Endothelial cell of umbilical vein (primary cell): ENCODE results near the gene ATP2B2. TPM values are rescaled to one million over a fixed set of nuclear protein-coding genes. Genes with fewer than 3 reads are reported as not detected.
A peak's percentile ranks its signal among the peaks of the same experiment; 100 is the strongest.

ENCODE experiments used
- BruUV-seq: library from RNA; stranded (reverse); fragments of 400-500 nt; replicated peaks from 2 replicates; lab custom pipeline; 2021; lab: Mats Ljungman, UMichigan
- CTCF ChIA-PET: fragments of 300-600, 350-600 bp; sonication (Branson Sonifier 250); formaldehyde crosslinking; loops from one replicate; lab custom pipeline; 2021; ENCODE audit warnings: antibody characterized with exemption, inconsistent platforms; lab: Charles Lee
- POLR2A ChIA-PET: fragments of 300-600, 350-600 bp; sonication (Branson Sonifier 250); formaldehyde crosslinking; loops from one replicate; lab custom pipeline; 2021; ENCODE audit warnings: antibody characterized with exemption, inconsistent platforms; lab: Charles Lee
- DNase-seq: peaks from one replicate; pipeline ENCODE4 v3.0.0-alpha.2; 2011; ENCODE audit warnings: low read depth, low spot score
- FAIRE-seq: peaks from 2 replicates; lab custom pipeline; 2011; peaks lifted over from hg19 to GRCh38; lab: Jason Lieb, UNC
- H2AFZ ChIP-seq: 2 replicates; pipeline ENCODE4 v1.6.0; 2012; ENCODE audit warnings: low read depth, low read length, control low read depth, inconsistent platforms
- H3K27ac ChIP-seq: 2 replicates; pipeline ENCODE4 v1.5.1; 2011; ENCODE audit warnings: low read depth, mild to moderate bottlenecking, control low read depth, low read length, moderate library complexity; ENCODE audit not compliant: insufficient read depth
- H3K27me3 ChIP-seq, 2 experiments: 2 replicates each; pipeline versions ENCODE4 v1.6.0 to v1.6.1; 2011; ENCODE audit warnings: low read length in 2 of 2, mixed read lengths in 1 of 2; ENCODE audit not compliant: control insufficient read depth in 2 of 2, insufficient read depth in 2 of 2
- H3K36me3 ChIP-seq, 2 experiments: 2 replicates in 1 of 2; 3 replicates in 1 of 2; pipeline ENCODE4 v1.5.1; 2011; ENCODE audit warnings: low read length in 2 of 2, mild to moderate bottlenecking in 1 of 2, moderate library complexity in 1 of 2; ENCODE audit not compliant: control insufficient read depth in 2 of 2, insufficient read depth in 2 of 2; ENCODE audit errors: extremely low read depth in 1 of 2
- H3K4me1 ChIP-seq: 3 replicates; pipeline ENCODE4 v1.5.1; 2011; ENCODE audit warnings: mild to moderate bottlenecking, low read length; ENCODE audit not compliant: control insufficient read depth, insufficient read depth; ENCODE audit errors: extremely low read depth
- H3K4me2 ChIP-seq: 2 replicates; pipeline ENCODE4 v1.6.1; 2011; ENCODE audit warnings: low read length, control low read depth, mixed read lengths; ENCODE audit not compliant: insufficient read depth
- H3K4me3 ChIP-seq, 3 experiments: fragments of 200-600 bp in 1 of 3; sonication (generic), shearing (Covaris generic) in 1 of 3; replicated peaks in 1 of 3; 2 replicates each; pipeline ENCODE4 v1.5.1; 2011 to 2016; ENCODE audit warnings: control low read depth in 3 of 3, low read length in 3 of 3, mild to moderate bottlenecking in 2 of 3, inconsistent platforms in 1 of 3, low read depth in 1 of 3, moderate library complexity in 1 of 3; ENCODE audit not compliant: insufficient read depth in 1 of 3
- H3K79me2 ChIP-seq: 2 replicates; pipeline ENCODE4 v1.6.0; 2012; ENCODE audit warnings: low read length, inconsistent platforms; ENCODE audit not compliant: control insufficient read depth, insufficient read depth
- H3K9ac ChIP-seq: replicated peaks from 2 replicates; pipeline ENCODE3; 2011; ENCODE audit warnings: low read length, control low read depth; ENCODE audit not compliant: insufficient read depth; ENCODE audit errors: extremely low read depth
- H3K9me1 ChIP-seq: replicated peaks from 3 replicates; pipeline ENCODE4 v1.6.0; 2011; ENCODE audit warnings: mild to moderate bottlenecking, low read length; ENCODE audit not compliant: control insufficient read depth, insufficient read depth; ENCODE audit errors: extremely low read depth
- H3K9me3 ChIP-seq: replicated peaks from 2 replicates; pipeline ENCODE4 v1.5.1; 2012; ENCODE audit warnings: low read length, inconsistent platforms; ENCODE audit not compliant: control insufficient read depth, insufficient read depth
- H4K20me1 ChIP-seq: replicated peaks from 2 replicates; pipeline ENCODE3; 2011; ENCODE audit warnings: mild to moderate bottlenecking, low read length; ENCODE audit not compliant: control insufficient read depth, insufficient read depth; ENCODE audit errors: extremely low read depth
- EZH2 ChIP-seq: IDR thresholded peaks from 2 replicates; pipeline ENCODE4 v1.6.1; 2012; ENCODE audit warnings: borderline replicate concordance, low read depth, mild to moderate bottlenecking, moderate library complexity, low read length, inconsistent platforms; ENCODE audit not compliant: severe bottlenecking
- FOS ChIP-seq: IDR thresholded peaks from 2 replicates; pipeline ENCODE4 v1.6.1; 2011; ENCODE audit warnings: mild to moderate bottlenecking, low read length, moderate library complexity, borderline replicate concordance; ENCODE audit not compliant: insufficient read depth
- GATA2 ChIP-seq: IDR thresholded peaks from 2 replicates; pipeline ENCODE4 v1.7.0; 2011; ENCODE audit warnings: low read depth, mild to moderate bottlenecking, moderate library complexity, mixed read lengths, low read length; ENCODE audit not compliant: insufficient read length, insufficient read depth
- JUN ChIP-seq: IDR thresholded peaks from 2 replicates; pipeline ENCODE4 v1.6.1; 2011; ENCODE audit warnings: borderline replicate concordance, low read depth; ENCODE audit not compliant: insufficient read length, insufficient read depth
- MYC ChIP-seq: IDR thresholded peaks from one replicate; pipeline ENCODE4 v1.6.1; 2011; ENCODE audit warnings: mild to moderate bottlenecking, low read depth, low read length
- POLR2A ChIP-seq: IDR thresholded peaks from 2 replicates; pipeline ENCODE4 v1.6.1; 2012; ENCODE audit warnings: low read depth, mild to moderate bottlenecking, control low read depth, low read length
- POLR2AphosphoS5 ChIP-seq: IDR thresholded peaks from 2 replicates; pipeline ENCODE4 v1.6.1; 2012; ENCODE audit warnings: low read depth, mild to moderate bottlenecking, control low read depth, low read length, moderate library complexity; ENCODE audit not compliant: insufficient read depth
- dilution Hi-C: fragments of 300-500 bp; cut with MboI; formaldehyde crosslinking; loops from one replicate; pipeline ENCODE4 v1.15.0; 2019; ENCODE audit warnings: low sequenced_read_pairs; ENCODE audit not compliant: extremely low pct_ligation_motif_present
- intact Hi-C: fragments of 100-400 bp; cut with micrococcal nuclease; formaldehyde crosslinking; loops from one replicate; pipeline ENCODE4 v1.10.0; 2022
- polyA plus RNA-seq, 4 experiments: library from polyadenylated mRNA; depleted of rRNA in 3 of 4; stranded (reverse) in 3 of 4; unstranded in 1 of 4; fragments of >200 nt; gene quantifications; 2 replicates each; pipeline versions ENCODE4 v1.2.1 to v1.2.3, GENCODE V29; 2011 to 2012; ENCODE audit warnings: missing spikeins in 1 of 4
- total RNA-seq: library from RNA; stranded (reverse); gene quantifications from 2 replicates; pipeline ENCODE4 v1.2.3, GENCODE V29; 2021
- TF ChIP-seq, protein P1 (sequence below): IDR thresholded peaks from 2 replicates; pipeline ENCODE4 v1.6.1; 2011; ENCODE audit not compliant: insufficient read depth, insufficient read length
- TF ChIP-seq, protein P2 (sequence below), 2 donors: IDR thresholded peaks; 1 replicate in 1 of 2; 2 replicates in 1 of 2; pipeline ENCODE4 v1.5.1; 2011; ENCODE audit warnings: low read length in 2 of 2, mild to moderate bottlenecking in 2 of 2, moderate library complexity in 2 of 2, control low read depth in 1 of 2, inconsistent platforms in 1 of 2, low read depth in 1 of 2; ENCODE audit not compliant: insufficient read depth in 1 of 2; ENCODE audit errors: extremely low read depth in 1 of 2

The ATP2B2 gene
- total and polyA plus RNA-seq, 2 donors (not counting 3 experiments of a cell fraction or from before 2014, with no cell fraction given) = not detected

GRCh38 chr3:10353661-10354360, 151.6 kb downstream of the ATP2B2 start:
- CTCF ChIA-PET = interaction anchor here (1.8 kb wide), 1 partner anchor 13 kb away, joined by 6 read pairs; no protein-coding TSS in a partner anchor
- DNase-seq (peak; percentile 28), FAIRE-seq (peak; percentile 75)
- dilution Hi-C loops = no loop called here
- H3K9me3 ChIP-seq = no peaks in the 10 kb centered on the region
- H3K36me3 ChIP-seq = no peaks in the 10 kb centered on the region
- no peak for TF ChIP-seq GATA2
- TF ChIP-seq JUN = no peak
- no peaks in the 10 kb centered on the region for H3K9me1 ChIP-seq
- BruUV-seq = no TSS peak
- POLR2A ChIA-PET = no interaction called here
- no peaks in the 10 kb centered on the region for H4K20me1 ChIP-seq
- H3K9ac ChIP-seq = no peak overlapping the region
- intact Hi-C loops = no loop called here
- peaks cover 24% of the 10 kb centered on the region for H3K4me1 ChIP-seq
- H3K4me3 ChIP-seq = no peak overlapping the region
- no peaks in the 10 kb centered on the region for H3K79me2 ChIP-seq
- no peak overlapping the region for H2AFZ ChIP-seq
- no peak overlapping the region for H3K27ac ChIP-seq
- peak overlapping the region; percentile 37 for H3K4me2 ChIP-seq
- H3K27me3 ChIP-seq = no peaks in the 10 kb centered on the region

DNA sequence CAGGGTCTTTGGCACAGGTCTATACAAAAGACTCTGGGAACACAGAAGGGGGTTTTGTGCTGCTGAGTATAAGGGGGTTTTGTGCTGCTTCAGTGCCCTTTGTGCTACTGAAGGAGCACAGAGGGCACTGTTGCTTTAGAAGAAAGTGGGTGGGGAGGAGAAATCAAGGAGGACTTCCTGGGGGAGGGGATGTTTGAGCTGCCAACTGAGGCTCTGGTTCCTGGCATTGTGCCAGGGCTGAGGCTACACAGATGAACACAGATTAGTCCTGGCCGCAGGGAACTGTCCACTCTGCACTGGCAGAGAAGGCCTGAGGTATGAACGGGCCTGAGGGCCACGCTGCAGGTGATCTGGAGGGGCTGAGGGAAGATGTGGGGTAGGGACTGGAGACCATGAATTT, 152.2 kb downstream of the ATP2B2 start:
- no peaks in the 10 kb centered on the region for H3K36me3 ChIP-seq
- FAIRE-seq (no peak), DNase-seq (no peak)
- CTCF ChIA-PET = interaction anchor here (1.8 to 1.9 kb wide), 3 partner anchors 9 to 385 kb away, joined by 6 to 11 read pairs (median 7); no protein-coding TSS in a partner anchor
- BruUV-seq = no TSS peak
- no peaks in the 10 kb centered on the region for H4K20me1 ChIP-seq
- intact Hi-C loops = no loop called here
- no peak overlapping the region for H3K4me3 ChIP-seq
- no peaks in the 10 kb centered on the region for H3K9me1 ChIP-seq
- dilution Hi-C loops = no loop called here
- no peak overlapping the region for H3K4me2 ChIP-seq
- H3K9ac ChIP-seq = no peak overlapping the region
- H3K4me1 ChIP-seq = peaks cover 24% of the 10 kb centered on the region
- no peaks in the 10 kb centered on the region for H3K79me2 ChIP-seq
- POLR2A ChIA-PET = no interaction called here
- TF ChIP-seq MYC = no peak
- TF ChIP-seq JUN = no peak
- no peak for TF ChIP-seq EZH2
- TF ChIP-seq POLR2A = no peak
- TF ChIP-seq, protein P1, sequence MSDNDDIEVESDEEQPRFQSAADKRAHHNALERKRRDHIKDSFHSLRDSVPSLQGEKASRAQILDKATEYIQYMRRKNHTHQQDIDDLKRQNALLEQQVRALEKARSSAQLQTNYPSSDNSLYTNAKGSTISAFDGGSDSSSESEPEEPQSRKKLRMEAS = no peak
- no peak for TF ChIP-seq FOS
- no peak for TF ChIP-seq GATA2
- no peak for TF ChIP-seq POLR2AphosphoS5
- TF ChIP-seq, protein P2, sequence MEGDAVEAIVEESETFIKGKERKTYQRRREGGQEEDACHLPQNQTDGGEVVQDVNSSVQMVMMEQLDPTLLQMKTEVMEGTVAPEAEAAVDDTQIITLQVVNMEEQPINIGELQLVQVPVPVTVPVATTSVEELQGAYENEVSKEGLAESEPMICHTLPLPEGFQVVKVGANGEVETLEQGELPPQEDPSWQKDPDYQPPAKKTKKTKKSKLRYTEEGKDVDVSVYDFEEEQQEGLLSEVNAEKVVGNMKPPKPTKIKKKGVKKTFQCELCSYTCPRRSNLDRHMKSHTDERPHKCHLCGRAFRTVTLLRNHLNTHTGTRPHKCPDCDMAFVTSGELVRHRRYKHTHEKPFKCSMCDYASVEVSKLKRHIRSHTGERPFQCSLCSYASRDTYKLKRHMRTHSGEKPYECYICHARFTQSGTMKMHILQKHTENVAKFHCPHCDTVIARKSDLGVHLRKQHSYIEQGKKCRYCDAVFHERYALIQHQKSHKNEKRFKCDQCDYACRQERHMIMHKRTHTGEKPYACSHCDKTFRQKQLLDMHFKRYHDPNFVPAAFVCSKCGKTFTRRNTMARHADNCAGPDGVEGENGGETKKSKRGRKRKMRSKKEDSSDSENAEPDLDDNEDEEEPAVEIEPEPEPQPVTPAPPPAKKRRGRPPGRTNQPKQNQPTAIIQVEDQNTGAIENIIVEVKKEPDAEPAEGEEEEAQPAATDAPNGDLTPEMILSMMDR (IDR thresholded peaks at IDR 0.05; ENCODE audit: extremely low read depth in 1 of 2, insufficient read depth in 1 of 2, low read depth in 1 of 2, low read length in 2 of 2) = no peak
- H3K27me3 ChIP-seq = no peaks in the 10 kb centered on the region
- peak overlapping the region; percentile 27 for H3K27ac ChIP-seq
- no peaks in the 10 kb centered on the region for H3K9me3 ChIP-seq
- H2AFZ ChIP-seq = no peak overlapping the region
